ENCODE measurements around the gene RILPL2.
"Not testable (repeated sequence)": the region's sequence is repeated elsewhere in the genome, so short reads cannot be mapped to it uniquely, and the experiment has no call there.

RILPL2 gene

GRCh38 chr12:123468786-123469185, 32.3 kb upstream of the RILPL2 start:
- H3K27me3 Mint-ChIP-seq = no peaks in the 10 kb centered on the region
- H3K4me3 Mint-ChIP-seq = no peak overlapping the region
- no peak overlapping the region for H3K27ac Mint-ChIP-seq
- peaks cover 14% of the 10 kb centered on the region for H3K4me1 Mint-ChIP-seq (ENCODE audit: low read depth)
- DNase-seq = no peak
- H3K9me3 Mint-ChIP-seq = no peaks in the 10 kb centered on the region
- peaks cover 75% of the 10 kb centered on the region for H3K36me3 Mint-ChIP-seq (ENCODE audit: low read depth)

GRCh38 chr12:123465084-123465483, 28.6 kb upstream of the RILPL2 start:
- DNase-seq = no peak
- no peaks in the 10 kb centered on the region for H3K27me3 Mint-ChIP-seq
- H3K9me3 Mint-ChIP-seq = no peaks in the 10 kb centered on the region
- peaks cover 26% of the 10 kb centered on the region for H3K4me1 Mint-ChIP-seq (ENCODE audit: low read depth)
- no peak overlapping the region for H3K27ac Mint-ChIP-seq
- no peak overlapping the region for H3K4me3 Mint-ChIP-seq
- H3K36me3 Mint-ChIP-seq (ENCODE audit: low read depth) = peaks cover 66% of the 10 kb centered on the region

GRCh38 chr12:123463174-123463573, 26.7 kb upstream of the RILPL2 start:
- H3K4me3 Mint-ChIP-seq, H3K27ac Mint-ChIP-seq, H3K27me3 Mint-ChIP-seq, H3K9me3 Mint-ChIP-seq, DNase-seq: not testable (repeated sequence)
- Mint-ChIP-seq H3K4me1 (ENCODE audit: low read depth) (peaks cover 38% of the 10 kb centered on the region), H3K36me3 (ENCODE audit: low read depth) (peaks cover 73% of the 10 kb centered on the region)

GRCh38 chr12:123457980-123458779, 21.7 kb upstream of the RILPL2 start, which contains the start of gene SNRNP35:
SNRNP35 (plus strand) TSS chr12:123458139; CDS start chr12:123465541, 7,402 bp downstream.
- no peaks in the 10 kb centered on the region for H3K27me3 Mint-ChIP-seq
- no peaks in the 10 kb centered on the region for H3K9me3 Mint-ChIP-seq
- DNase-seq = peak; percentile 90
- peak within 1 kb of the TSS; percentile 100 for H3K27ac Mint-ChIP-seq
- H3K36me3 Mint-ChIP-seq (ENCODE audit: low read depth) = peaks cover 35% of the 10 kb centered on the region
- peaks cover 28% of the 10 kb centered on the region for H3K4me1 Mint-ChIP-seq (ENCODE audit: low read depth)
- H3K4me3 Mint-ChIP-seq = peak within 1 kb of the TSS; percentile 98

GRCh38 chr12:123453165-123453564, 16.7 kb upstream of the RILPL2 start:
- no peak for DNase-seq
- H3K27ac Mint-ChIP-seq = no peak overlapping the region
- no peaks in the 10 kb centered on the region for H3K27me3 Mint-ChIP-seq
- H3K9me3 Mint-ChIP-seq = no peaks in the 10 kb centered on the region
- H3K4me3 Mint-ChIP-seq = no peak overlapping the region
- peaks cover 4% of the 10 kb centered on the region for H3K36me3 Mint-ChIP-seq (ENCODE audit: low read depth)
- peaks cover 19% of the 10 kb centered on the region for H3K4me1 Mint-ChIP-seq (ENCODE audit: low read depth)

GRCh38 chr12:123452276-123452550, 15.7 kb upstream of the RILPL2 start:
- not testable (repeated sequence) for H3K36me3 Mint-ChIP-seq (ENCODE audit: low read depth); H3K27me3 Mint-ChIP-seq; H3K4me3 Mint-ChIP-seq; H3K27ac Mint-ChIP-seq; H3K9me3 Mint-ChIP-seq; DNase-seq
- H3K4me1 Mint-ChIP-seq (ENCODE audit: low read depth) = peaks cover 21% of the 10 kb centered on the region

- Mint-ChIP-seq H3K9me3 (no peaks in the 10 kb centered on the region), H3K4me3 (no peak overlapping the region), H3K27ac (no peak overlapping the region), H3K27me3 (no peaks in the 10 kb centered on the region), H3K36me3 (ENCODE audit: low read depth) (no peaks in the 10 kb centered on the region), H3K4me1 (ENCODE audit: low read depth) (peaks cover 29% of the 10 kb centered on the region)
- no peak for DNase-seq
Observed at GRCh38 chr12:123450636-123451035, 14.2 kb upstream of the RILPL2 start.

GRCh38 chr12:123449856-123450255, 13.4 kb upstream of the RILPL2 start:
- peak overlapping the region; percentile 6 for H3K27ac Mint-ChIP-seq
- no peaks in the 10 kb centered on the region for H3K27me3 Mint-ChIP-seq
- no peaks in the 10 kb centered on the region for H3K9me3 Mint-ChIP-seq
- peaks cover 30% of the 10 kb centered on the region for H3K4me1 Mint-ChIP-seq (ENCODE audit: low read depth)
- no peaks in the 10 kb centered on the region for H3K36me3 Mint-ChIP-seq (ENCODE audit: low read depth)
- DNase-seq = no peak
- no peak overlapping the region for H3K4me3 Mint-ChIP-seq

GRCh38 chr12:123449249-123449733, 12.8 kb upstream of the RILPL2 start:
- no peaks in the 10 kb centered on the region for H3K9me3 Mint-ChIP-seq
- peaks cover 30% of the 10 kb centered on the region for H3K4me1 Mint-ChIP-seq (ENCODE audit: low read depth)
- no peak overlapping the region for H3K4me3 Mint-ChIP-seq
- no peaks in the 10 kb centered on the region for H3K36me3 Mint-ChIP-seq (ENCODE audit: low read depth)
- no peaks in the 10 kb centered on the region for H3K27me3 Mint-ChIP-seq
- H3K27ac Mint-ChIP-seq = peak overlapping the region; percentile 62
- DNase-seq = no peak

- Mint-ChIP-seq H3K4me3 (no peak overlapping the region), H3K27me3 (no peaks in the 10 kb centered on the region), H3K36me3 (ENCODE audit: low read depth) (no peaks in the 10 kb centered on the region), H3K4me1 (ENCODE audit: low read depth) (peaks cover 30% of the 10 kb centered on the region), H3K9me3 (no peaks in the 10 kb centered on the region), H3K27ac (no peak overlapping the region)
- DNase-seq = no peak
Observed at GRCh38 chr12:123446333-123446713, 9.8 kb upstream of the RILPL2 start.

- no peak overlapping the region for H3K4me3 Mint-ChIP-seq
- peak overlapping the region; percentile 14 for H3K27ac Mint-ChIP-seq
Observed at GRCh38 chr12:123445388-123446332, 9.2 kb upstream of the RILPL2 start.

GRCh38 chr12:123444092-123445026, 7.9 kb upstream of the RILPL2 start:
- Mint-ChIP-seq H3K9me3 (no peaks in the 10 kb centered on the region), H3K27me3 (no peaks in the 10 kb centered on the region), H3K36me3 (ENCODE audit: low read depth) (no peaks in the 10 kb centered on the region), H3K27ac (no peak overlapping the region), H3K4me1 (ENCODE audit: low read depth) (peaks cover 24% of the 10 kb centered on the region), H3K4me3 (no peak overlapping the region)
- DNase-seq = no peak

More at GRCh38 chr12:123445388-123446332, 9.2 kb upstream of the RILPL2 start:
- Mint-ChIP-seq H3K27me3 (no peaks in the 10 kb centered on the region), H3K4me1 (ENCODE audit: low read depth) (peaks cover 30% of the 10 kb centered on the region), H3K9me3 (no peaks in the 10 kb centered on the region), H3K36me3 (ENCODE audit: low read depth) (no peaks in the 10 kb centered on the region)
- DNase-seq = no peak

- no peaks in the 10 kb centered on the region for H3K9me3 Mint-ChIP-seq
Observed at GRCh38 chr12:123442774-123443173, 6.3 kb upstream of the RILPL2 start.

More at GRCh38 chr12:123442774-123443173, 6.3 kb upstream of the RILPL2 start:
- Mint-ChIP-seq H3K27me3 (no peaks in the 10 kb centered on the region), H3K4me3 (no peak overlapping the region), H3K27ac (no peak overlapping the region), H3K36me3 (ENCODE audit: low read depth) (no peaks in the 10 kb centered on the region), H3K4me1 (ENCODE audit: low read depth) (peaks cover 12% of the 10 kb centered on the region)
- DNase-seq = no peak
